ENCODE data around the gene SBF1.

Gene SBF1

DNA sequence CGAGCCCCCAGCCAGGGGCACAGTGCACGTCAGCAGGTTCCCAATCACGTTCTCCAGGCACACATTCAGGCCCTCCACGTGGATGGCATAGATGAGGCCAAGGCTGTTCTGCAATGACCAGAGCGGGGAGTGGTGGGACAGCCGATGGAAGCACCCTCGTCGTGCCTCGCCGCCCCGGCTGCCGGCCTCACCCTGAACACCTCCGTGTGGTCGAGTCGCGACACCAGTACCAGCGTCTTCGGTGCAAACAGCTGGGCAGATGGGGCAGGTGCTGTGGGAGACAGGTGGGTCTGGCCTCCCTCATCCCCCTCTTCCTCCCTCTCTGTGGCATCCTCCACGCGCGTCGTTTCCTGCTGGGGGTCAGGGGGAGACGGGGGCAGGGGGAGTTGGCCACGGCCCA lies 7.5 kb downstream of the SBF1 start:
- no peak for DNase-seq

- DNase-seq, result no peak
Observed at GRCh38 chr22:50465066-50465930, 9.5 kb downstream of the SBF1 start.

DNA sequence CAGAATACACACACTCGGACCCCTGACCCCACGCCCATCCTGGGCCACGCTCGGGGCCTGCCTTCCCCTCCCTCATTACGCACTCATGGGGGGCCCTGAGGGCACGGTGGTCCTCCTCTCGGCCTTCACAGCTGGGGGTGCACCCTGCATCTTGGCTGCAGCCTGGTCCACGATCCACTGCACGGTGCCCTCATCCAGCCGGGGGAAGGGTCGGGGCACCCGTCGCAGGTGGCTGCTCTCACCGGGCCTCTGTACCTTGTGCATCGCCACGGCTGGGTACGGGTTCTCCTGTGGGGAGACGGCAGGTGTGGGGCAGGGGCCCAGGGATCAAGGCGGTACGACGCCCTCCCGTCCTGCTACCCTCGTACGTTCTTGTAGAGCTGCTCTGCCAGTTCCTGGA lies 10.4 kb downstream of the SBF1 start:
- DNase-seq, result no peak

DNA sequence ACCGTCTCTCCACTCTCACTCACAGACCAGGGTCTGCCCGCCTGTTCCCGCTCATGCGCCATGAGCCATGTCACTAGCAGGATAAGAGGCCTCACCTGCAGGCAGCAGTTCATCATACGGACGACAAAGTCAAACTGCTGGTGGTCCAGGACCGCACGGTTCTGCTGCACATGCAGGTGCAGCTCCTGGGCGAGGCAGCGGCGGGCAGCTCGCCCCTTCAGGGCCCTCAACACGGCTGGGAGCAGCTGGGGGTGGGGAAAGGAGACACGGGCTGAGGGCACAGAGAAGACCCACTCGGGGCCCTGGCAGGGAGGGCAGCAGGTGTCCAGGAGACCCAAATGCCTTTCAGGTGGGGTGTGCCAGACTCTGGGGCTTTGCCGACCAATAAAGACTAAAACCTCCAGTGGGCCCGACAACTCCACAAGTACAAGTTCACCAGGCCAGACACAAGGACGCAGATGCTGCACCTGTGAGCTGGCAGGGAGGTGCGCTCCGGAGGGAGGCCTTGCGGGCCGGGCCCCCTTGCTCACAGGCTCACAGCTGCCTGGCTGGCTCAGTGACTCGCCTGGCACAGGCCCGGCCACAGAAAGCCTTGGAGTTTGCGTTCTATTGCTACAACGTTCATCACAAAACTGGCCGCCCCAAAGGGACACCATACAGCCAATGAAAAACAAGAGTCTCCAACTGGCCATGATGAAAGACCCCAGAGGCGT lies 11.5 kb downstream of the SBF1 start:
- no peak for DNase-seq

- no peak for DNase-seq
Observed at GRCh38 chr22:50461979-50462540, 12.8 kb downstream of the SBF1 start.

DNA sequence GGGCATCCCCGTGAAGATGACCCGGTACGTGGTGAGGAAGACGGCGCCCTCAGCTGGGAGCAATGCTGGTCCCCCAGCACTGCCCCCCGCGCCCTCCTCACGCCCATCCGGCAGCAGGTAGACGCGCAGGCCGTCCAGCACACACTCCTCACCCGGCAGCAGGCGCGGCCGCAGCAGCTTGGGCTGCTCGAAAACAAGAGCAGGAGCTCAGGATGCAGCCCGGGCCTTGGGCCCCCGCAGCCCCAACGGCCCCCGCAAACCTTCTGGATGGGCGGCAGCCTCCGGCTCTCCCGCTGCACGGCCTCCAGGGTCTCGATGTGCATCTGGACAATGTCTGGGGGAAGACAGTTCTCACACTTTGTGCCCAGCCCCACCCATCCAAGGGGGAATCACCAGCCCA lies 13.3 kb downstream of the SBF1 start:
- no peak for DNase-seq

GRCh38 chr22:50460938-50461337 lies 13.9 kb downstream of the SBF1 start:
- no peak for DNase-seq

GRCh38 chr22:50459496-50460140 lies 15.2 kb downstream of the SBF1 start:
- DNase-seq, result no peak

- no peak for DNase-seq
Observed at GRCh38 chr22:50459016-50459415, 15.8 kb downstream of the SBF1 start.

DNA sequence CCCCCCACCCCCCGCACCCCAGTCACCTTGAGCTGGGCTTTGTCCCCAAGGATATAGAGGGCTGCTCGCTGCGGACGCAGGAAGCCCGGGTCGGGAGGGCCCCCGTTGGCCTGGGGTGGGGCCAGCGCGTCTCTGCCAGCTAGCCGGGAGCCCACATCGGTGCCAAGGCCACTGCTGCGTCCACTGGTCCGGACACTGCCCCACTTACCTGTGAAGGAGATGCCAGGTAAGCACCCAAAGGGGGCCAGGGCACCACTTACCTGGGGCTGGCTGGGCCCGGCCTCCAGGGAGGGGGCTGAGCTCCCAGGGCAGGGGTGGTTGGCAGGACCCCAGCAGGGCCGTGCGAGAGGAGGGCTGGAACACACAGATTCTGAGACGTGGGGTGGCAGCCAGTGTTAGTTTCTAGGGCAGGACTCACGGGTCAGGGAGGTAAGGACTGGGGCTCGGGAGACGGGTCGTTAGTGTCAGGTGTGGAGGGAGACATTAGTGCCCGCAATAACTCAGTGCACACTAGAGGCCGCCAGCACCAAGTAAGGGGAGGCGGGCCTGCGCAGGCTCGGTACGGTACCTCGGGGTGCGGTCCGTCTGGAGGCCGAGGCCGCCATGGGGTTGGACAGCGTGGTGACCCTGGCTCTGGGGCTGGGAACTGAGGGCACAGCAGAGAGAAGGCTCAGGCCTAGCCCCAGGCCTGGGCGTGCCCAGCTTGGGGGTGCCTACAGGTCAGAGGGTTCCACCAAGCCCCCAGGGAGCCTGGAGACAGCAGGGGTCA lies 18.2 kb downstream of the SBF1 start:
- no peak for DNase-seq

DNA sequence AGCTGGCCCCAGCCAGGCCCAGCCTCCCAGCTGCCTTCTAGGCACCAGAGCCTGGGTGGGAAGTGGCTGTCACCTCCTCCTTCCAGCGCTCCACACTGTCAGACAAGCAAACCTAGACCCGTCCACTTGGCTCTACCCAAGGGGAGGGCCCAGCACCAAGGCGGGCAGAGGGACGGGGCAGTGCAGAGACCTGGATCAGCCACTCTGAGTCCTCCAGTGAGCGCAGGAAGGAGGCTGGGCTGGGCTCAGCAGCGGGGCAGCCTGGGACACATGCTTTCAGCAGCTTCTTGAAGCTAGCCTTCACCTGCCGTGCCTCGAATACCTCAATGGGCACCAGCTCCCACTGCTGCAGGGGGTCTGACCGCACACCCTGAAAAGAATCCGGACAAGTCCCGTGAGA lies 18.8 kb downstream of the SBF1 start:
- DNase-seq, result no peak

DNA sequence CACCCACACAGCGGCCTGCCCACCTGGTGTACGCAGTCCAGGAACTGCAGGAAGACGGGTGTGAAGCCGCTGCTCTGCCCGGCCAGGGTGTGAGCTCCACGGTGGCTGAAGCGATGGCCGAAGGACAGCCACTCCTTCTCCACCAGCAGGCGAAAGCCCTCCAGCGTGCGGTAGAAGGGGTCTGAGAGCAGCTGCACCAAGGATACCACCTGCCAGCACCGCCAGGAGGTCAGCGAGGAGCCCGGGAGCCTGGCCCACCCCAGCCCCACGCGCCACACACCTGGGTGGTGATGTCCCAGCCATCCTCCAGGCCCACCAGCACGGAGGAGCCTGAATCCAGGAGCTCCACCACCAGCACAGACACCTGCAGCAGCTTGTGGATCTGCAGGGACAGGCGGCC lies 19.6 kb downstream of the SBF1 start:
- DNase-seq, result no peak

GRCh38 chr22:50454556-50455075 lies 20.2 kb downstream of the SBF1 start:
- no peak for DNase-seq

DNA sequence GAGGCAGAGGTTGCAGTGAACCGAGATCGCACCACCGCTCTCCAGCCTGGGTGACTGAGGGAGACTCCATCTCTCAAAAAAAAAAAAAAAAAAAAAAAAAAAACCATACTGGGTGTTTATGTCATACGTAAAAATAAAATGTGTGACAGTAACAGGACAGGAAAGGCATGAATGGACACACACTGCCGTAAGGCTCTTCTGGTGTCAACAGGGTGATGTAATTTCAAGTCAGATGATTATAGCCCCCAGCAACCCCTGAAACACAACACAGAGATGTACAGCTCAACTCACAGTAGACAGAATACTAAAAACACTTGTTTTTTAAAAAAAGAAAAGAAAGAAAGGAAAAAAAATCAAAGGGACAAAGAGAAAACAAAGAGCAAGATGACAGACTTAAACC lies 22.2 kb downstream of the SBF1 start:
- no peak for DNase-seq

DNA sequence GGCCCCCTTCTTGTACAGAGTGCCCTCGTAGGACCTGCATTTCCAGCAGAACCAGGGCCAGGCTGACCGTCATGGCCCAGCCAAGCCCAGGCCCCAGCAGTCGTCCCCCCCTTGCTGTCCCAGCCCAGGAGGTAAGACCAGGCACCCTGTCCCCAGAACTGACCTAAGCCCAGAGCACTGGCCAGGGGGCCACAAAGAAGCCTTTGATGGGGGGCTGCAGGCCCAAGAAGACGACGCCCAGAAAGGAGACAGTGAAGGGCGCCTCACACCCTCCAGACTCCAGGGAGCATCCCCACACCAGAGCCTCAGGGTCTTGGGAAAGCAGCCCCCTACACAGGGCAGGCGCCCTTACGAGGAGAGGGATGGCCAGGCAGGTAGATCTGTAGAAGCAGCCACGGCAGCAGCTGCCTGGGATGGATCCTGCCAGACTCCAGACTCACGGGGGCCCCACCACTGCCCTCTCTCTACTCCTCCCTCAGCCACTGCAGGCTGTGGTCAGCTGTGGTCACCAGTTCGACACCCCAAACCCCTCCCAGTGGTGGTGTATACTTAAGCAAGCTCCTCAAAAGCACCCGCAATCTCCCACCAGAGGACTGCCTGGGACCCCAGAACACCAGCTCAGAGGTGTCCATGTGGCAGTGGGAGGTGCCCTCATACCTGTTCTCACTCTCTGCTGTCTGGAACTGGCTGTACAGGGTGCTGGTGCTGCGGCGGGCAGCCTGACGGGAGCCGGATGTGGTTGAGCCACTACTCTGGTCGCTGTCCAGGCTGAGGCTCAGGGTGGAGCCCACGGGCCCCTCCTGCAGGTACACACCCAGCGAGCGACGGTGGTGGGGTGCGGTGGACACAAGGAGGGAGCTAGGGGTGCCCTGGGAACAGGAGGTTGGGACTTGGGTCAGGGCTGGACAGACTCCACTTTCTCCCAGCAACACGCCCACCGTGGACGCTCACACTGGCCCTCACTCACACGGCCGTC lies 27.0 kb downstream of the SBF1 start:
- no peak for DNase-seq

DNA sequence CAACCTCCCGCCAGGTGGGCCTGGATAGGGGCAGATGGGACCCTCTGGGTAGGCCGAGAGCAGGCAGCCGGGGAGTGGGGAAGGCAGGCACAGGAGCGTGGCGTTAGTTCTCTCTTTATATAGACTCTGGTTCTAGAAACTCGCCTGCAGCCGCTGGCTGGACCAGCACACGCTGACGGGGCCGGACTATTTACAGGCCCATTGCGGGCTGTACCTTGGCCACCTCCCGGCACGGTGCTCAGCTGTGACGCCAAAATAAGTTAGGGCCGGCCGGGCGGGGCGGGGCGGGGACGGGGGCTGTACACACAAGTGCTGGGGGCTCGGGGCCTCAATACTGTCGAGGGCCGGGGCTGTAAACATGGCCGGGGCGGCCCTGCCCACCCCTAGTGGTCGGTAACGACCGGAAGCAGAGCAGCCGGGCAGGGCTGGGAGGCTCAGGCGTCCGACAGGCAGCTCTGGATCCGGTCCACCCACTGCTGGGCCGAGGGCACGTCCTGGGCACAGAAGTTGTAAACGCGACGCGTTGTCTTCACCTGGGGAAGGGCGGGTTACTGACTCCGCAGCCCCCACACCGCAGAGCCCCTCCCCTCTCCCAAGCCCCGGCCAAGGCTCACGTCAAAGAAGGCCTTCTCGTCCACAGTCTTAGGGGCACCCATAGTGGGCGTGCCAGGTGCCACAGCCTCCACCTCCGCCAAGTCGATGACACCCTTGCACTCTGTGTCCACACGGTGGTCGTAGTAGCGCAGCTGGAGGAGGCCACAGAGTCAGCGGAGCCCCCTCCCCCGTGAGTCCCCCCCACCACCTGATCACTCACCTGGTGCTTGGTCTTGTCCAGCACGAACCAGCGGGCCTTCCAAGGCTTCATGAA lies 27.9 kb downstream of the SBF1 start:
- no peak for DNase-seq

DNA sequence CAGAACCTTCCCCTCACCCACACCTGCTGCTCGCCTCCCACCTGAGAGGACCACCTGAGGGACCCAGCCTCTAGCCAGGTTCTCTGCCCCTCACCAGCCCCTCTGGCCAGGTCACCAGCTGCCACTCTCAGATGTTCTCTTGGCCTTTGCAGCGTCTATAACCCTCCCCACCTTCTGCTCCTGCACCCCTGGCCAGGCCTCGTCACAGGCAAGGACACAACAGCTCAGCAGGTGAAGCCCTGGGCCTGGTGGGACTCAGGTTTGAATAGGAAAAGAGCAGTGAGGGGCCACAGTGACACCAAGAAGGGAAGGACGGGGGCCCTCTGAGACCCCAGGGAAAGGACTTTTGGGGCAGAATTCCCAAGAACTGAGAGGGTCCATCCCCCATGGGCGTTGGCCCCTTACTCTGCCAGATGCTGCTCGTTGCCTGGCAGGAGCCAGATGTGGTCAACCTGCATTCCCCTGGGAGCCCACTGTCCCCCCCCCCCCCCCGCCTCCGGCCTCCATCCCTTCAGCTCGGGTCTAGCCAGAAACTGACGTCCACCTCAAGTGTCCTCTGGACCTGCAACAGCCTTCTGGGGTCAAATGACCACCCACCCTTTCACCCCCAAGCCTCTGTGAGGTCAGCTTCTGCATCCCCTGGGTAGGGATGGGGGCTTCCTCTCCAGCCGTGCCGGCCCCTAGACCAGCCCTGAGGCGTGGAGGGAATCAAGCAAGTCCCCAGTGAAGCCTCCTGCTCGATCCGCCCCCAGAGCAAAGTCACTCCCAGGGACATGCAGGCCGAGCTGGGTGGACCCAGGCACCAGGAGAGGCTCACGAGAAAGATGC lies 28.7 kb downstream of the SBF1 start:
- no peak for DNase-seq

DNA sequence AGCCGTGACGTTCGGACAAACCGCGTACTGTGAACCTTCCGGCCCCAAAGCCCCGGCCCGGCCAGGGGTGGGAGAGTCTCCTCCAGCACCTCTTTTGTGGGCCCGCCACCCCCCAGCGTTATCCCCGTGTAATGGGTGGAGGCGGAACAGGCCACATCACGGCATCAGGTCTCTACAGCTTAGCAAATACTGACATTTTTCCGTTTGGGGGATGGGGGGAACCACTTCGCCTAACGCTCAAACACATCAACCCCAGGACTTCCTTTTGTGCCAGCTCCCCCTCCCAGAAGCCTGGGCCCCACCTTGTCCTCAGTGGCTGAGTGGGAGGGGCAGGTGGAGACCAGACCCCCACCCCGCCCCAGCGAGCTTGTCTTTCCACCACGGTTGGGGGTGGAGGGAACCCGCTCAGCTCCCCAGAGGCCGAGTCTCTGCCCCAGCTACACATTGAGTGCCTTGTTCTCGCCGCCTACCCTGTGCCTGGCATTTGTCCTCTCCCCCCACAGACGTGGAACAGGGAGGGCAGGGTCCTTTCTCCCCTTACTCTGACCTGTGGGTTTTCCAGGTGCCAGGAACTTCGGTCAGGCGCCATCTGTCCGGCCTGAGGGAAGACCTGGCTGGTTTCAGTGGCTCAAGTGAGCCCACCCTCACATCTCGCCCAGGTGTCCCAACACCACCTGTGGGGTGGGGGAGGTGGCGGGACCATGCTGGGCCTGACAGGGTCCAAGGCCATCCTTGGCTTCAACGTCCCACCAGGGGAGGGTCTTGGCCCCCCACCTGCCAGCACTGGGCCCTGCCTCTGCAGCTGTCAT lies 29.6 kb downstream of the SBF1 start:
- DNase-seq, result no peak
